ENCODE results near the gene PSMD4. TPM values are rescaled to one million over a fixed set of nuclear protein-coding genes. Genes with fewer than 3 reads are reported as not detected.

PSMD4 gene
- polyA plus RNA-seq, 3 donors: 232 to 266 (median 252) TPM

DNA sequence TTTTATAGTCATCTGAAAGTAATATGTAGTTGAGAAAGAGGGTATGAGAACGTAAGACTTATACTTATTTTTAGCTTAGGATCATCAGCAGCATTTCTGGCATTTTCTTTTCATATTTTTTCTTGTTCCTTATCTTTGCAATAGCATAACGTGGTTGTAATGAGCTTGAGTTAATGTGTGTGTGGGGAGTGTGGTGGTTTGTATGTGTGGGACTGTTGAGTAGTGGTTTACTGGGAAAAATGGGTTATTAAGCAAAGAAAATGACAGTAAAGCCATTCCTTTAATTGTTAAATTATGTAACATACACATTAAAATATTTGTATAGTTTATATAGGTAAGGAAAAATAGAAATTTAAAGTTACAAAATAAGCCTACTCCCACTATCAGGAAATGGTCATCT, 41.0 kb upstream of the PSMD4 start:
- no peaks in the 10 kb centered on the region for H3K9me3 Mint-ChIP-seq
- H3K36me3 ChIP-seq (replicated peaks in 1 of 2; ENCODE audit: control insufficient read depth in 1 of 2, insufficient read depth in 2 of 2, low read length in 2 of 2): peaks cover 18 to 63% of the 10 kb centered on the region in 2 donors

DNA sequence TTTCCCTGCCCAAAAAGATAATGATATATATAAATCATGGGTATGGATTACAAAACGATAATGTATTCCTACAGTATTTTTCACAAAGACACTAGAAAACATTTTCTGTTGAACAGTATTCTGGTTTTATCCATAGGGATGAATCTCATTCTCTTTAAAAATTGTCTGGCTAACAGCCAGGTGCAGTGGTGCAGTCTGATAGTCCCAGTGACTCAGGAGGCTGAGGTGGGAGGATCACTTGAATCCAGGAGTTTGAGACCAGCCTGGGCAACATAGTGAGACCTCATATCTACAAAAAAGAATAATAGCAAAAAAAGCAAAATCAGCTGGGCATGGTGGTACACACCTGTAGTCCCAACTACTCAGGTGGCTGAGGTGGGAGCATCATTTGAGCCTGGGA, 32.9 kb upstream of the PSMD4 start:
- no peaks in the 10 kb centered on the region for H3K4me1 Mint-ChIP-seq
- TF ChIP-seq, protein P1, sequence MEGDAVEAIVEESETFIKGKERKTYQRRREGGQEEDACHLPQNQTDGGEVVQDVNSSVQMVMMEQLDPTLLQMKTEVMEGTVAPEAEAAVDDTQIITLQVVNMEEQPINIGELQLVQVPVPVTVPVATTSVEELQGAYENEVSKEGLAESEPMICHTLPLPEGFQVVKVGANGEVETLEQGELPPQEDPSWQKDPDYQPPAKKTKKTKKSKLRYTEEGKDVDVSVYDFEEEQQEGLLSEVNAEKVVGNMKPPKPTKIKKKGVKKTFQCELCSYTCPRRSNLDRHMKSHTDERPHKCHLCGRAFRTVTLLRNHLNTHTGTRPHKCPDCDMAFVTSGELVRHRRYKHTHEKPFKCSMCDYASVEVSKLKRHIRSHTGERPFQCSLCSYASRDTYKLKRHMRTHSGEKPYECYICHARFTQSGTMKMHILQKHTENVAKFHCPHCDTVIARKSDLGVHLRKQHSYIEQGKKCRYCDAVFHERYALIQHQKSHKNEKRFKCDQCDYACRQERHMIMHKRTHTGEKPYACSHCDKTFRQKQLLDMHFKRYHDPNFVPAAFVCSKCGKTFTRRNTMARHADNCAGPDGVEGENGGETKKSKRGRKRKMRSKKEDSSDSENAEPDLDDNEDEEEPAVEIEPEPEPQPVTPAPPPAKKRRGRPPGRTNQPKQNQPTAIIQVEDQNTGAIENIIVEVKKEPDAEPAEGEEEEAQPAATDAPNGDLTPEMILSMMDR (IDR thresholded peaks at IDR 0.05): no peak
- no peaks in the 10 kb centered on the region for H3K9me3 Mint-ChIP-seq
- no peak overlapping the region for H3K27ac ChIP-seq (ENCODE audit: low read depth in 1 of 2, low read length in 2 of 2)
- H3K9me3 ChIP-seq (replicated peaks in 1 of 2; ENCODE audit: control insufficient read depth in 1 of 2, insufficient read depth in 1 of 2, low read length in 2 of 2): no peaks in the 10 kb centered on the region
- peaks cover 26 to 67% of the 10 kb centered on the region in 2 donors for H3K36me3 ChIP-seq (replicated peaks in 1 of 2; ENCODE audit: control insufficient read depth in 1 of 2, insufficient read depth in 2 of 2, low read length in 2 of 2)
- WGBS (ENCODE audit: insufficient coverage): no CpG with 5 or more reads among the region's 1 CpG
- H3K9ac ChIP-seq (ENCODE audit: insufficient read depth, low read length, poor library complexity, severe bottlenecking): no peak overlapping the region
- H3K4me1 ChIP-seq (ENCODE audit: control insufficient read depth in 1 of 2, insufficient read depth in 2 of 2, low read length in 2 of 2): no peaks in the 10 kb centered on the region
- H3K27me3 Mint-ChIP-seq (ENCODE audit: low read depth in 3 of 3): peaks cover 0 to 2% (median 0%) of the 10 kb centered on the region in 3 donors
- peaks cover 59% of the 10 kb centered on the region for H4K20me1 ChIP-seq (ENCODE audit: insufficient read depth, low read length)
- intact Hi-C loops (cut with micrococcal nuclease): loop anchor here in 1 of 2 donors (10.0 kb wide), 1 partner anchor 117 kb away; no protein-coding TSS in a partner anchor
- DNase-seq: no peak
- H3K4me2 ChIP-seq (replicated peaks; ENCODE audit: extremely low read depth, low read length, poor library complexity, severe bottlenecking): no peak overlapping the region
- H2AFZ ChIP-seq (ENCODE audit: insufficient read depth, low read depth, low read length, poor library complexity, severe bottlenecking): no peak overlapping the region
- peaks cover 68% of the 10 kb centered on the region for H3K79me2 ChIP-seq (ENCODE audit: insufficient read depth, low read length)
- H3K4me3 ChIP-seq (replicated peaks in 1 of 3; ENCODE audit: low read depth in 2 of 3, low read length in 3 of 3): no peak overlapping the region
- H3K27me3 ChIP-seq (ENCODE audit: control insufficient read depth in 2 of 2, insufficient read depth in 2 of 2, low read length in 2 of 2): no peaks in the 10 kb centered on the region
- peaks cover 38 to 69% of the 10 kb centered on the region in 2 donors for H3K36me3 Mint-ChIP-seq
- no peak overlapping the region for H3K4me3 Mint-ChIP-seq
- H3K27ac Mint-ChIP-seq: peak overlapping the region in 3 of 7 donors; percentile 17 to 45 (median 32)

More for the DNA sequence above, 41.0 kb upstream of the PSMD4 start:
- H3K4me3 ChIP-seq (replicated peaks in 1 of 3; ENCODE audit: low read depth in 2 of 3, low read length in 3 of 3): no peak overlapping the region
- no peaks in the 10 kb centered on the region for H3K4me1 ChIP-seq (ENCODE audit: control insufficient read depth in 1 of 2, insufficient read depth in 2 of 2, low read length in 2 of 2)
- no peak overlapping the region for H3K27ac ChIP-seq (ENCODE audit: low read depth in 1 of 2, low read length in 2 of 2)
- Mint-ChIP-seq H3K36me3 (peaks cover 38 to 76% of the 10 kb centered on the region in 2 donors), H3K27me3 (ENCODE audit: low read depth in 3 of 3) (no peaks in the 10 kb centered on the region), H3K27ac (peak overlapping the region in 3 of 7 donors; percentile 1 to 47 (median 12)), H3K4me1 (peaks cover 7% of the 10 kb centered on the region), H3K4me3 (no peak overlapping the region)
- no peak overlapping the region for H2AFZ ChIP-seq (ENCODE audit: insufficient read depth, low read depth, low read length, poor library complexity, severe bottlenecking)
- H3K79me2 ChIP-seq (ENCODE audit: insufficient read depth, low read length): peaks cover 94% of the 10 kb centered on the region
- WGBS (ENCODE audit: insufficient coverage): no CpG with 5 or more reads among the region's 2 CpGs
- DNase-seq: no peak
- peaks cover 68% of the 10 kb centered on the region for H4K20me1 ChIP-seq (ENCODE audit: insufficient read depth, low read length)
- no peak overlapping the region for H3K9ac ChIP-seq (ENCODE audit: insufficient read depth, low read length, poor library complexity, severe bottlenecking)
- intact Hi-C loops (cut with micrococcal nuclease): no loop called here
- H3K9me3 ChIP-seq (replicated peaks in 1 of 2; ENCODE audit: control insufficient read depth in 1 of 2, insufficient read depth in 1 of 2, low read length in 2 of 2): no peaks in the 10 kb centered on the region
- TF ChIP-seq, protein P1 (IDR thresholded peaks at IDR 0.05): no peak
- H3K4me2 ChIP-seq (replicated peaks; ENCODE audit: extremely low read depth, low read length, poor library complexity, severe bottlenecking): no peak overlapping the region
- no peaks in the 10 kb centered on the region for H3K27me3 ChIP-seq (ENCODE audit: control insufficient read depth in 2 of 2, insufficient read depth in 2 of 2, low read length in 2 of 2)
